ENCODE data around the gene OR10A3. TPM values are rescaled to one million over a fixed set of nuclear protein-coding genes. Genes with fewer than 3 reads are reported as not detected.

Gene OR10A3
- total RNA-seq, 1 donor from 2014 or later, result not detected

- no peak overlapping the region for H3K4me3 ChIP-seq (ENCODE audit: low read depth, low read length)
- TF ChIP-seq CTCF (conservative IDR thresholded peaks at IDR 0.05; ENCODE audit: low read depth, low read length), result no peak
- DNase-seq (ENCODE audit: low read depth), result no peak
Observed at GRCh38 chr11:7896009-7896785, 45.3 kb downstream of the OR10A3 start.

DNA sequence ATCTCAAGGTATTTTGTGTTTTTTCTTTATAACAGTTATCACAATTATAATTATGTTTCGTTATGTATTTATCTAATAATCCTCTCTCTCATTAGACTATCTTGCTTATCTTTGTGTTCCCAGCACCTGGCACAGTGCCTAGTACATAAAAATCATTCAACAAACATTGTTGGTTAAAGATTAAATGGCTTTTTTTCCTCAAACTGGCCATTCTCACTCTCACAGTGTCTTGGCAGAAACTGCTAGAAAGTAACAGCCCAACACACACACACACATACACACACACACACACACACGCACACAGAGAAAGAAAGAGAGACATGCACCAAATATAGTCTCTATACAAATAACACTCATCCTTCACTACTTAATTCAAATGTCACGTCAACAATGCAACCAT is 47.3 kb downstream of the OR10A3 start:
- no peak overlapping the region for H3K4me3 ChIP-seq (ENCODE audit: low read depth, low read length)
- no peak for TF ChIP-seq CTCF (conservative IDR thresholded peaks at IDR 0.05; ENCODE audit: low read depth, low read length)
- no peak for DNase-seq (ENCODE audit: low read depth)

DNA sequence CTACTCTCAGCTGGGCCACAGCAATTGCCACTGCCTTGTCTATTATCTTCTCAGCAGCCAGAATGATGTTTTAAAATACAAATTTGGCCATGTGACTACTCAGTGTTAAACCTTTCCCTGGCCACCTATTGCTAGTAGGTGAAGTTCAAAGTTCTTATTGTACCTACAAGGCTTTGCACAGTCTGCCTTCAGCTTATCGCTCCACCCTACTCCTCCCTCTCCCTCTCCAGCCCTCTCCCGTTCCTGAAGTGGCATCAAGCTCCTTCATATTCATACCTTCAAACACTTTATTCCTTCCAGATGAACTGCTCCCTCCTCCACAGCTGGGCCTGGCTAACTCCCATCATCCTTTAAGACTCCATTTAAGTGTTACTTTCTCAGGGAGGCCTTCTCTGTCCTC is 47.7 kb downstream of the OR10A3 start:
- no peak for TF ChIP-seq CTCF (conservative IDR thresholded peaks at IDR 0.05; ENCODE audit: low read depth, low read length)
- H3K4me3 ChIP-seq (ENCODE audit: low read depth, low read length), result no peak overlapping the region
- no peak for DNase-seq (ENCODE audit: low read depth)

DNA sequence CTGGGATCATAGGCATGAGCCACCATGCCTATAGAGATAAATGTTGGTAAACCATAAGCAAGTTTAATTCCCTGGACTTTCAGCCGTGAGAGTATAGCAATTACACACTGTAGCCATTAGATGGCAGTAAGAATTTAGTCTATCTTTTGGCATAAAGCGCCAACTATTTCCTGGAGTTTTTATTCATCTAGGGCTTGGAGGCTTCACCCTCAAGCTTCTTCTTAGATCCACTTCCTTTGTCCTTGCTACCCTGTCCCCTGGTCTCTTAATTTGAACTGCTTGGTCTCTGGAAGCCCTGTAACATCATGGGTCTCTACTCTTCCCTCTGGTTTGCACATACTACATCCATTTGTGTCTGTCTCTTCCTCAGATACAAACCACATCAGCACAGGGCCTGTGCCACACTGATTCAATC is 48.7 kb downstream of the OR10A3 start:
- no peak overlapping the region for H3K4me3 ChIP-seq (ENCODE audit: low read depth, low read length)
- TF ChIP-seq CTCF (conservative IDR thresholded peaks at IDR 0.05; ENCODE audit: low read depth, low read length), result peak; percentile 70
- no peak for DNase-seq (ENCODE audit: low read depth)

GRCh38 chr11:7892059-7892699 is 49.3 kb downstream of the OR10A3 start:
- H3K4me3 ChIP-seq (ENCODE audit: low read depth, low read length), result no peak overlapping the region
- TF ChIP-seq CTCF (conservative IDR thresholded peaks at IDR 0.05; ENCODE audit: low read depth, low read length), result no peak
- peak; percentile 41 for DNase-seq (ENCODE audit: low read depth)

GRCh38 chr11:7890417-7891172 is 50.9 kb downstream of the OR10A3 start:
- peak; percentile 64 for DNase-seq (ENCODE audit: low read depth)
- no peak overlapping the region for H3K4me3 ChIP-seq (ENCODE audit: low read depth, low read length)
- no peak for TF ChIP-seq CTCF (conservative IDR thresholded peaks at IDR 0.05; ENCODE audit: low read depth, low read length)

Data from epithelial cell of proximal tubule (primary cell).